Neural cell (in vitro differentiated cells): ENCODE data around the gene AZGP1. TPM values are rescaled to one million over a fixed set of nuclear protein-coding genes. Genes with fewer than 3 reads are reported as not detected.

ENCODE experiments used
- H2AFZ ChIP-seq: fragments of 200-600, 300-800 bp; sonication (generic), shearing (Covaris generic); 2 replicates; pipeline ENCODE4 v1.6.0; 2014; ENCODE audit warnings: low read depth, mild to moderate bottlenecking, antibody characterized with exemption, low read length, moderate library complexity
- H3F3A ChIP-seq: fragments of 200-600 bp; shearing (Covaris generic); 2 replicates; pipeline ENCODE4 v1.6.1; 2016; ENCODE audit warnings: mild to moderate bottlenecking, moderate library complexity, mixed read lengths, antibody characterized with exemption, low read length; ENCODE audit not compliant: insufficient read depth, poor library complexity, severe bottlenecking
- H3K27ac ChIP-seq: fragments of 200-600, 300-800 bp; sonication (generic), shearing (Covaris generic); 2 replicates; pipeline ENCODE4 v1.5.1; 2014; ENCODE audit warnings: mild to moderate bottlenecking, low read length, moderate library complexity
- H3K27me3 ChIP-seq: fragments of 300-800, 200-600 bp; sonication (generic), shearing (Covaris generic); 2 replicates; pipeline ENCODE4 v1.6.0; 2014; ENCODE audit warnings: mild to moderate bottlenecking, low read depth, low read length, moderate library complexity; ENCODE audit not compliant: insufficient read depth
- H3K36me3 ChIP-seq: fragments of 300-800, 200-600 bp; sonication (generic), shearing (Covaris generic); 2 replicates; pipeline ENCODE4 v1.5.1; 2014; ENCODE audit warnings: mild to moderate bottlenecking, antibody characterized with exemption, low read length, moderate library complexity; ENCODE audit not compliant: insufficient read depth
- H3K4me2 ChIP-seq: fragments of 300-800, 200-600 bp; sonication (generic), shearing (Covaris generic); 2 replicates; pipeline ENCODE4 v1.6.0; 2014; ENCODE audit warnings: mild to moderate bottlenecking, low read length
- H3K4me3 ChIP-seq: fragments of 300-800, 200-600 bp; sonication (generic), shearing (Covaris generic); 2 replicates; pipeline ENCODE4 v1.5.1; 2014; ENCODE audit warnings: mild to moderate bottlenecking, low read length, moderate library complexity
- H3K79me2 ChIP-seq: fragments of 200-600 bp; shearing (Covaris generic); replicated peaks from 2 replicates; pipeline ENCODE4 v1.6.0; 2014; ENCODE audit warnings: mild to moderate bottlenecking, low read length, moderate library complexity; ENCODE audit not compliant: insufficient read depth
- H3K9ac ChIP-seq: fragments of 300-800, 200-600 bp; sonication (generic), shearing (Covaris generic); 2 replicates; pipeline ENCODE4 v1.6.1; 2016; ENCODE audit warnings: mild to moderate bottlenecking, low read length, mixed read lengths
- H3K9me2 ChIP-seq: fragments of 200-600 bp; shearing (Covaris generic); 2 replicates; pipeline ENCODE4 v1.6.1; 2016; ENCODE audit warnings: mild to moderate bottlenecking, low read length, mixed read lengths; ENCODE audit not compliant: insufficient read depth
- H3K9me3 ChIP-seq: fragments of 200-600, 300-800 bp; sonication (generic), shearing (Covaris generic); 2 replicates; pipeline ENCODE4 v1.6.1; 2016; ENCODE audit warnings: mild to moderate bottlenecking, mixed run types, low read length, moderate library complexity, mixed read lengths
- H4K20me1 ChIP-seq: fragments of 200-600 bp; shearing (Covaris generic); 2 replicates; pipeline ENCODE4 v1.6.1; 2016; ENCODE audit warnings: mild to moderate bottlenecking, mixed run types; ENCODE audit not compliant: insufficient read depth
- EP300 ChIP-seq: fragments of 450-650 bp; conservative IDR thresholded peaks from 2 replicates; pipeline ENCODE4 v1.6.1; 2014; ENCODE audit warnings: antibody characterized with exemption, mild to moderate bottlenecking, moderate library complexity; ENCODE audit not compliant: poor library complexity, severe bottlenecking
- EZH2 ChIP-seq: fragments of 200-600, 300-800 bp; shearing (Covaris generic), sonication (generic); IDR thresholded peaks from 2 replicates; pipeline ENCODE4 v1.6.1; 2014; ENCODE audit warnings: antibody characterized with exemption, low read length, borderline replicate concordance, mild to moderate bottlenecking; ENCODE audit not compliant: insufficient read depth, poor library complexity, severe bottlenecking
- MXI1 ChIP-seq: fragments of 450-650 bp; conservative IDR thresholded peaks from 2 replicates; pipeline ENCODE4 v1.6.1; 2014; ENCODE audit warnings: antibody characterized with exemption, mild to moderate bottlenecking; ENCODE audit not compliant: poor library complexity, severe bottlenecking
- POLR2AphosphoS5 ChIP-seq: IDR thresholded peaks from 2 replicates; pipeline ENCODE4 v1.6.1; 2012
- RAD21 ChIP-seq: fragments of 450-650 bp; conservative IDR thresholded peaks from 2 replicates; pipeline ENCODE4 v1.6.1; 2014; ENCODE audit warnings: antibody characterized with exemption, mild to moderate bottlenecking, moderate library complexity
- SMC3 ChIP-seq: fragments of 450-650 bp; conservative IDR thresholded peaks from 2 replicates; pipeline ENCODE4 v1.6.1; 2014; ENCODE audit warnings: antibody characterized with exemption, mild to moderate bottlenecking, moderate library complexity; ENCODE audit not compliant: poor library complexity
- TAF1 ChIP-seq: IDR thresholded peaks from 2 replicates; pipeline ENCODE4 v1.6.1; 2012; ENCODE audit warnings: low read depth
- polyA plus RNA-seq: library from polyadenylated mRNA; depleted of rRNA; stranded (reverse); fragments of >200 nt; gene quantifications from 2 replicates; pipeline ENCODE4 v1.2.3, GENCODE V29; 2014
- TF ChIP-seq, protein P1 (sequence below): fragments of 450-650 bp; IDR thresholded peaks from 2 replicates; pipeline ENCODE4 v1.5.1; 2014; ENCODE audit warnings: antibody characterized with exemption, mild to moderate bottlenecking, moderate library complexity; ENCODE audit not compliant: poor library complexity, severe bottlenecking
- TF ChIP-seq, protein P2 (sequence below): IDR thresholded peaks from 2 replicates; pipeline ENCODE4 v1.6.1; 2012; ENCODE audit warnings: borderline replicate concordance

The AZGP1 gene
- polyA plus RNA-seq, 1 donor from 2014 or later = not detected

DNA sequence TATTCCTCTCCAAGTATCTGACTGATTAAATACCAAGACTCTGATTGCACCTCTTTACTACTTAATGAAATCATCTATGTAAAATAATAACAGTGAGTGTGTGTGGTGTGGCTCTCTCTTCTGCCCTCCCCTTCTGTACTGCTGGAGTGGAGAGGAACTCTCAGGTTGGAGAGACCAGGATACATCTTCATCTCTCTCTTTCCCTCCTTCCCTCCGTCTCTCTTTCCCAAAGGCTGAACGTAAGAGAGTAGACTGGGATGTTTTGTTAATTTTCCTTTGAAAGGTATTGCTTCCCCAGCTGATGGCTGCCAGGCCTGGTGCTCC is 46.1 kb downstream of the AZGP1 start:
- H3K79me2 ChIP-seq = no peaks in the 10 kb centered on the region
- TF ChIP-seq RAD21 (no peak), MXI1 (no peak), SMC3 (no peak), POLR2AphosphoS5 (no peak), EZH2 (no peak), TAF1 (no peak), EP300 (no peak)
- TF ChIP-seq, protein P1, sequence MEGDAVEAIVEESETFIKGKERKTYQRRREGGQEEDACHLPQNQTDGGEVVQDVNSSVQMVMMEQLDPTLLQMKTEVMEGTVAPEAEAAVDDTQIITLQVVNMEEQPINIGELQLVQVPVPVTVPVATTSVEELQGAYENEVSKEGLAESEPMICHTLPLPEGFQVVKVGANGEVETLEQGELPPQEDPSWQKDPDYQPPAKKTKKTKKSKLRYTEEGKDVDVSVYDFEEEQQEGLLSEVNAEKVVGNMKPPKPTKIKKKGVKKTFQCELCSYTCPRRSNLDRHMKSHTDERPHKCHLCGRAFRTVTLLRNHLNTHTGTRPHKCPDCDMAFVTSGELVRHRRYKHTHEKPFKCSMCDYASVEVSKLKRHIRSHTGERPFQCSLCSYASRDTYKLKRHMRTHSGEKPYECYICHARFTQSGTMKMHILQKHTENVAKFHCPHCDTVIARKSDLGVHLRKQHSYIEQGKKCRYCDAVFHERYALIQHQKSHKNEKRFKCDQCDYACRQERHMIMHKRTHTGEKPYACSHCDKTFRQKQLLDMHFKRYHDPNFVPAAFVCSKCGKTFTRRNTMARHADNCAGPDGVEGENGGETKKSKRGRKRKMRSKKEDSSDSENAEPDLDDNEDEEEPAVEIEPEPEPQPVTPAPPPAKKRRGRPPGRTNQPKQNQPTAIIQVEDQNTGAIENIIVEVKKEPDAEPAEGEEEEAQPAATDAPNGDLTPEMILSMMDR = no peak
- TF ChIP-seq, protein P2, sequence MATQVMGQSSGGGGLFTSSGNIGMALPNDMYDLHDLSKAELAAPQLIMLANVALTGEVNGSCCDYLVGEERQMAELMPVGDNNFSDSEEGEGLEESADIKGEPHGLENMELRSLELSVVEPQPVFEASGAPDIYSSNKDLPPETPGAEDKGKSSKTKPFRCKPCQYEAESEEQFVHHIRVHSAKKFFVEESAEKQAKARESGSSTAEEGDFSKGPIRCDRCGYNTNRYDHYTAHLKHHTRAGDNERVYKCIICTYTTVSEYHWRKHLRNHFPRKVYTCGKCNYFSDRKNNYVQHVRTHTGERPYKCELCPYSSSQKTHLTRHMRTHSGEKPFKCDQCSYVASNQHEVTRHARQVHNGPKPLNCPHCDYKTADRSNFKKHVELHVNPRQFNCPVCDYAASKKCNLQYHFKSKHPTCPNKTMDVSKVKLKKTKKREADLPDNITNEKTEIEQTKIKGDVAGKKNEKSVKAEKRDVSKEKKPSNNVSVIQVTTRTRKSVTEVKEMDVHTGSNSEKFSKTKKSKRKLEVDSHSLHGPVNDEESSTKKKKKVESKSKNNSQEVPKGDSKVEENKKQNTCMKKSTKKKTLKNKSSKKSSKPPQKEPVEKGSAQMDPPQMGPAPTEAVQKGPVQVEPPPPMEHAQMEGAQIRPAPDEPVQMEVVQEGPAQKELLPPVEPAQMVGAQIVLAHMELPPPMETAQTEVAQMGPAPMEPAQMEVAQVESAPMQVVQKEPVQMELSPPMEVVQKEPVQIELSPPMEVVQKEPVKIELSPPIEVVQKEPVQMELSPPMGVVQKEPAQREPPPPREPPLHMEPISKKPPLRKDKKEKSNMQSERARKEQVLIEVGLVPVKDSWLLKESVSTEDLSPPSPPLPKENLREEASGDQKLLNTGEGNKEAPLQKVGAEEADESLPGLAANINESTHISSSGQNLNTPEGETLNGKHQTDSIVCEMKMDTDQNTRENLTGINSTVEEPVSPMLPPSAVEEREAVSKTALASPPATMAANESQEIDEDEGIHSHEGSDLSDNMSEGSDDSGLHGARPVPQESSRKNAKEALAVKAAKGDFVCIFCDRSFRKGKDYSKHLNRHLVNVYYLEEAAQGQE = no peak
- no peaks in the 10 kb centered on the region for H3K36me3 ChIP-seq
- H3K4me2 ChIP-seq = no peak overlapping the region
- no peak overlapping the region for H3K9ac ChIP-seq
- H3K27me3 ChIP-seq = no peaks in the 10 kb centered on the region
- H4K20me1 ChIP-seq = no peaks in the 10 kb centered on the region
- no peak overlapping the region for H3K4me3 ChIP-seq
- H3K27ac ChIP-seq = no peak overlapping the region
- H3K9me3 ChIP-seq = no peaks in the 10 kb centered on the region
- H3F3A ChIP-seq = no peaks in the 10 kb centered on the region
- no peak overlapping the region for H2AFZ ChIP-seq
- H3K9me2 ChIP-seq = no peaks in the 10 kb centered on the region

DNA sequence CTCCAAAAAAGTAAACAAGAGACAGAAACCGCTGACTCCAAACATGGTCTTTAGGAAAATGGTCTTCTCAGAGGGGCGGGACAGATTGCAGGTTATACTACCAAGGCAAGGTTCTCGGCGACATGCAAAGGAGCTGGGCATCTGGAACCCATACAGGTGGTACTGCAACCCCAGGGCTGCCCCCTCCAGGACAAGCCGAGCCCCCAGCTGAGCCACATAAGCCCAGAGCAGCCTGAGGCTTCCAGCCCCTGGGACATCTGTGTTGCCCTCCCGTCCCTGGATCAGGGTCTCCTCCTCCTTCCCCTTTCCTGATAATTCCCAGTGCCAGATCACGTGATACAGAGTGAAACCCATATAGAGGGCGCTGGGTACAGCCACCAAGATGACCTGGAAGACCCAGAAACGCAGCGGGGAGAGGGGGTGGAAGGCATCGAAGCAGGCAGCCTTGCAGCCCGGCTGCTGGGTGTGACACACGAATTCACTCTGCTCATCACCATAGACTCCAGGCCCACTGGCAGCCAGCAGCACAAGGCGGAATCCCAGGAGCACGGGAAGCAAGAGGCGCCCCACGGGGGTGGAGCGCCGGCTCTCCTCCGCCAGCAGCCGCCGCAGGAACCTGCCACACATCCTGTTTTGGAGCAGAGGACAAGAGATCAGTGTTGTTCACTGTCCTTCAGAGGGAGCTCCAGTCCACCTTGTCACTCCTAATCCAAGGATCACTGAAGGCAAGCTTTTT is 46.7 kb downstream of the AZGP1 start, which contains the start of gene GJC3:
GJC3 (minus strand) TSS at position 627 of the 736 bp plus-strand sequence; CDS start at position 627, 0 bp downstream.
- Histone ChIP-seq H3K4me3 (no peak within 1 kb of the TSS), H3K9me2 (no peaks in the 10 kb centered on the region), H2AFZ (no peak within 1 kb of the TSS), H3F3A (no peaks in the 10 kb centered on the region), H3K4me2 (no peak within 1 kb of the TSS), H3K36me3 (no peaks in the 10 kb centered on the region), H3K27me3 (no peaks in the 10 kb centered on the region), H3K9ac (no peak within 1 kb of the TSS), H3K27ac (no peak within 1 kb of the TSS), H4K20me1 (no peaks in the 10 kb centered on the region), H3K79me2 (no peaks in the 10 kb centered on the region), H3K9me3 (no peaks in the 10 kb centered on the region)
- TF ChIP-seq RAD21 (no peak), EP300 (no peak), MXI1 (no peak)
- TF ChIP-seq, protein P2 = no peak
